Sigmoid colon (tissue), 4 donors: ENCODE data around the gene LMF1.

Source experiments
- EP300 ChIP-seq, 4 donors: sonication (generic); formaldehyde crosslinking; IDR thresholded peaks; one replicate each; pipeline ENCODE4 v1.6.1; 2017; ENCODE audit warnings: antibody characterized with exemption in 4 of 4
- POLR2AphosphoS5 ChIP-seq, 4 donors: sonication (generic); formaldehyde crosslinking; IDR thresholded peaks; one replicate each; pipeline ENCODE4 v1.6.1; 2017; ENCODE audit warnings: antibody characterized with exemption in 4 of 4
- TF ChIP-seq, protein P1 (sequence below), 4 experiments: fragments of 450-650 bp in 3 of 4; fragments of 200-600 bp in 1 of 4; IDR thresholded peaks; one replicate each; pipeline ENCODE4 v1.5.1; 2016 to 2019; ENCODE audit warnings: antibody characterized with exemption in 4 of 4, mild to moderate bottlenecking in 3 of 4, moderate library complexity in 2 of 4

DNA sequence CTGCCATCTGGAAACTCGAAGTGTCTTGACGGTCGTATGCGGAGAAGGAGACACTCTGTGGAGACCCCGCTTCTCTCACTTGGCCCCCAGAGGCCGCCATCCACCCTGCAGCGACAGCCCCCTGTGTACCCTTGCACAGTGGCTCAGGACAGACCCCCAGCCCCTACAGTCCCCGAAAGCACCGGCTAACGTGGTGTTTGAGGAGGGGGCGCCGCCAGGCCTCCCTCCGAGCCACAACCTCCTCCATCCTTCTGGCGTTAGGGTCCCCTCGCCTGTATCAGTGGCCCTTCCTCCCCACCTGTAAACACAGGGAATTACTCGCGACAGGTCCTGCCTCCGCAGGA is 73.6 kb downstream of the LMF1 start:
- TF ChIP-seq POLR2AphosphoS5 (IDR thresholded peaks at IDR 0.05) (no peak), EP300 (IDR thresholded peaks at IDR 0.05) (no peak)
- TF ChIP-seq, protein P1, sequence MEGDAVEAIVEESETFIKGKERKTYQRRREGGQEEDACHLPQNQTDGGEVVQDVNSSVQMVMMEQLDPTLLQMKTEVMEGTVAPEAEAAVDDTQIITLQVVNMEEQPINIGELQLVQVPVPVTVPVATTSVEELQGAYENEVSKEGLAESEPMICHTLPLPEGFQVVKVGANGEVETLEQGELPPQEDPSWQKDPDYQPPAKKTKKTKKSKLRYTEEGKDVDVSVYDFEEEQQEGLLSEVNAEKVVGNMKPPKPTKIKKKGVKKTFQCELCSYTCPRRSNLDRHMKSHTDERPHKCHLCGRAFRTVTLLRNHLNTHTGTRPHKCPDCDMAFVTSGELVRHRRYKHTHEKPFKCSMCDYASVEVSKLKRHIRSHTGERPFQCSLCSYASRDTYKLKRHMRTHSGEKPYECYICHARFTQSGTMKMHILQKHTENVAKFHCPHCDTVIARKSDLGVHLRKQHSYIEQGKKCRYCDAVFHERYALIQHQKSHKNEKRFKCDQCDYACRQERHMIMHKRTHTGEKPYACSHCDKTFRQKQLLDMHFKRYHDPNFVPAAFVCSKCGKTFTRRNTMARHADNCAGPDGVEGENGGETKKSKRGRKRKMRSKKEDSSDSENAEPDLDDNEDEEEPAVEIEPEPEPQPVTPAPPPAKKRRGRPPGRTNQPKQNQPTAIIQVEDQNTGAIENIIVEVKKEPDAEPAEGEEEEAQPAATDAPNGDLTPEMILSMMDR (IDR thresholded peaks at IDR 0.05), result no peak
